ENCODE results near the gene LRRC28.

DNA sequence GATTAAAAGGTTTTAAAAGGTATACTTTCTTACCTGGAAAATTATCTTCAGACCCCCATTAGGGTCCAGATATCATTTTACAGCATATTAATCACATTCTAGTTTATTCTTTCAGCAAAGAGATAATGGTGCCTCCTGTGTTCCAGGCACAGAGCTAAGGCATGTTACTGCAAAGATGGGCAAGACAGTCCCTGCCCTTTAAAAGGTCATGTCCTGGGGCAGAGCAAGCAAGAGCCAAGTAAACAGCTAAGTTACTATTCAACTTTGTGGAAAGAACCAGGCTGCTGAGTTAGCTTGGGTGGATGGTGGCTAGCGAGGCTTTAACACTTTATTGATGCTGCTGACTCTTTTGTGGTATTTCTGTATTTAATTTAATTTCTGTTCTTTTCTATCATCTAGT is 75.0 kb downstream of the LRRC28 start:
- TF ChIP-seq, protein P1, sequence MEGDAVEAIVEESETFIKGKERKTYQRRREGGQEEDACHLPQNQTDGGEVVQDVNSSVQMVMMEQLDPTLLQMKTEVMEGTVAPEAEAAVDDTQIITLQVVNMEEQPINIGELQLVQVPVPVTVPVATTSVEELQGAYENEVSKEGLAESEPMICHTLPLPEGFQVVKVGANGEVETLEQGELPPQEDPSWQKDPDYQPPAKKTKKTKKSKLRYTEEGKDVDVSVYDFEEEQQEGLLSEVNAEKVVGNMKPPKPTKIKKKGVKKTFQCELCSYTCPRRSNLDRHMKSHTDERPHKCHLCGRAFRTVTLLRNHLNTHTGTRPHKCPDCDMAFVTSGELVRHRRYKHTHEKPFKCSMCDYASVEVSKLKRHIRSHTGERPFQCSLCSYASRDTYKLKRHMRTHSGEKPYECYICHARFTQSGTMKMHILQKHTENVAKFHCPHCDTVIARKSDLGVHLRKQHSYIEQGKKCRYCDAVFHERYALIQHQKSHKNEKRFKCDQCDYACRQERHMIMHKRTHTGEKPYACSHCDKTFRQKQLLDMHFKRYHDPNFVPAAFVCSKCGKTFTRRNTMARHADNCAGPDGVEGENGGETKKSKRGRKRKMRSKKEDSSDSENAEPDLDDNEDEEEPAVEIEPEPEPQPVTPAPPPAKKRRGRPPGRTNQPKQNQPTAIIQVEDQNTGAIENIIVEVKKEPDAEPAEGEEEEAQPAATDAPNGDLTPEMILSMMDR (conservative IDR thresholded peaks at IDR 0.05; ENCODE audit: low read depth, low read length), result no peak
- TF ChIP-seq EZH2 (IDR thresholded peaks at IDR 0.05; ENCODE audit: borderline replicate concordance, low read depth, low read length, poor library complexity, severe bottlenecking), result no peak
